AG20443 (cell line): ENCODE results near the gene ACTN4.
"Not testable (repeated sequence)": the region's sequence is repeated elsewhere in the genome, so short reads cannot be mapped to it uniquely, and the experiment has no call there.

ENCODE experiments used
- DNase-seq: peaks from one replicate; pipeline ENCODE4 v3.0.0; 2012; ENCODE audit warnings: low spot score, mixed read lengths

The ACTN4 gene

GRCh38 chr19:38647368-38647965 is at the start of gene ACTN4:
TSS of gene ACTN4 (plus strand) at chr19:38647649. CDS start at chr19:38647746, 97 bp downstream.
- peak; percentile 99 for DNase-seq

GRCh38 chr19:38599722-38600121 is 47.7 kb upstream of the ACTN4 start:
- DNase-seq: no peak

- DNase-seq: not testable (repeated sequence)
Measured at GRCh38 chr19:38602856-38603255, 44.6 kb upstream of the ACTN4 start.

- no peak for DNase-seq
Measured at GRCh38 chr19:38606131-38606530, 41.3 kb upstream of the ACTN4 start.

GRCh38 chr19:38614289-38614688 is 33.2 kb upstream of the ACTN4 start:
- DNase-seq: no peak

GRCh38 chr19:38615007-38615581 is 32.4 kb upstream of the ACTN4 start:
- DNase-seq: no peak

- no peak for DNase-seq
Measured at GRCh38 chr19:38616265-38616664, 31.2 kb upstream of the ACTN4 start.

GRCh38 chr19:38617283-38617763 is 30.1 kb upstream of the ACTN4 start:
- DNase-seq: no peak

GRCh38 chr19:38617764-38618589 is 29.5 kb upstream of the ACTN4 start, which contains the start of gene MAP4K1:
TSS of gene MAP4K1 (minus strand) at chr19:38617953. CDS start at chr19:38617895, 58 bp downstream.
- DNase-seq: no peak

GRCh38 chr19:38618590-38619360 is 28.7 kb upstream of the ACTN4 start, which contains the start of gene EIF3K:
TSS of gene EIF3K (plus strand) at chr19:38619188. CDS start at chr19:38619269, 81 bp downstream.
- DNase-seq: peak; percentile 100

GRCh38 chr19:38619361-38620174 is 27.9 kb upstream of the ACTN4 start:
- DNase-seq: no peak

GRCh38 chr19:38624822-38625221 is 22.6 kb upstream of the ACTN4 start:
- DNase-seq: no peak

GRCh38 chr19:38626401-38626800 is 21.0 kb upstream of the ACTN4 start:
- DNase-seq: no peak

GRCh38 chr19:38629568-38629967 is 17.9 kb upstream of the ACTN4 start:
- DNase-seq: no peak

- DNase-seq: not testable (repeated sequence)
Measured at GRCh38 chr19:38631301-38631700, 16.1 kb upstream of the ACTN4 start.

GRCh38 chr19:38631811-38632475 is 15.5 kb upstream of the ACTN4 start:
- DNase-seq: not testable (repeated sequence)

- DNase-seq: no peak
Measured at GRCh38 chr19:38632476-38633213, 14.8 kb upstream of the ACTN4 start.

- peak; percentile 88 for DNase-seq
Measured at GRCh38 chr19:38634757-38635482, 12.5 kb upstream of the ACTN4 start.
